ENCODE results near the gene TESK1. TPM values are rescaled to one million over a fixed set of nuclear protein-coding genes. Genes with fewer than 3 reads are reported as not detected.

Gene TESK1
- total RNA-seq, 1 donor from 2014 or later = 28.7 TPM

DNA sequence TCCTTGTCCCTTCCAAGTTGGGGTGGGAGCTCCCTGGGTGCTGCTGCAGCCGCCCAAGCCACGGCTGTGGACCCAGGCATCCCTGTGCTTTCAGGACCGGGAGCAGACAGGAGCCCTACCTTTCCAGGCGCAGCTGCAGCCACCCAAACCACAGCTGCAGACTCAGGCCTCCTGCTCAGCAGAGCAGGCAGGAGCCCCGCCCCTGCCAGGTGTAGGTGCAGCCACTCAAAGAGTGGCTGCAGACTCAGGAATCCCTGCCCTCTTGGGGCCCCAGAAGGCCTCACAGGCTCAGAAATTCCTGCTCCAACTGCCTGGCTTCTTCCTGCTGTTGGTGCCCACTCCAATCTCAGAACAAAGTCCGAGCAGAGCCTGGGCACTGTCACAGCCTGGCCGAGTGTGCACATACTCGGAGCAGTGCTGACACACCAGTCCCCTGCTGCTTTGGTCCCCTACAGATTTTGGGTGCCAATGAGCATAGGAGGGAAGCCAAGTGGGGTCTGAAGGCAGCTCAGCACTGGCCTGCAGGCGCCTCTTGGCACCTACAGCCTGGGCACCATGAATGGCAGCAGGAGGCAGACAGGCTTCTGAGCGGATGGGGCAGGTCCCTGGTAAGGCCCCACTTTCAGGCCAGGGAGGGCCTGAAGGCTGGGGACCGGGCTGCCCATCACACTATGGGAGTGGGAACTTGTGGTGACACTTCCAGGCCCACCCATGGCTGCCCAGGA is 6.0 kb upstream of the TESK1 start:
- H3K4me1 Mint-ChIP-seq (ENCODE audit: low read depth, unreplicated experiment) = peaks cover 5% of the 10 kb centered on the region
- H3K9me3 Mint-ChIP-seq (ENCODE audit: unreplicated experiment) = peaks cover 4% of the 10 kb centered on the region
- no peak overlapping the region for H3K4me3 Mint-ChIP-seq (ENCODE audit: unreplicated experiment)
- no peaks in the 10 kb centered on the region for H3K27me3 Mint-ChIP-seq (ENCODE audit: unreplicated experiment)
- TF ChIP-seq, protein P1, sequence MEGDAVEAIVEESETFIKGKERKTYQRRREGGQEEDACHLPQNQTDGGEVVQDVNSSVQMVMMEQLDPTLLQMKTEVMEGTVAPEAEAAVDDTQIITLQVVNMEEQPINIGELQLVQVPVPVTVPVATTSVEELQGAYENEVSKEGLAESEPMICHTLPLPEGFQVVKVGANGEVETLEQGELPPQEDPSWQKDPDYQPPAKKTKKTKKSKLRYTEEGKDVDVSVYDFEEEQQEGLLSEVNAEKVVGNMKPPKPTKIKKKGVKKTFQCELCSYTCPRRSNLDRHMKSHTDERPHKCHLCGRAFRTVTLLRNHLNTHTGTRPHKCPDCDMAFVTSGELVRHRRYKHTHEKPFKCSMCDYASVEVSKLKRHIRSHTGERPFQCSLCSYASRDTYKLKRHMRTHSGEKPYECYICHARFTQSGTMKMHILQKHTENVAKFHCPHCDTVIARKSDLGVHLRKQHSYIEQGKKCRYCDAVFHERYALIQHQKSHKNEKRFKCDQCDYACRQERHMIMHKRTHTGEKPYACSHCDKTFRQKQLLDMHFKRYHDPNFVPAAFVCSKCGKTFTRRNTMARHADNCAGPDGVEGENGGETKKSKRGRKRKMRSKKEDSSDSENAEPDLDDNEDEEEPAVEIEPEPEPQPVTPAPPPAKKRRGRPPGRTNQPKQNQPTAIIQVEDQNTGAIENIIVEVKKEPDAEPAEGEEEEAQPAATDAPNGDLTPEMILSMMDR (IDR thresholded peaks at IDR 0.05; ENCODE audit: partially characterized antibody, unreplicated experiment) = no peak
- no peak for DNase-seq
- no peak overlapping the region for H3K27ac Mint-ChIP-seq (ENCODE audit: unreplicated experiment)
- H3K36me3 Mint-ChIP-seq (ENCODE audit: unreplicated experiment) = peaks cover 4% of the 10 kb centered on the region

- no peak overlapping the region for H3K4me3 Mint-ChIP-seq (ENCODE audit: unreplicated experiment)
- no peak overlapping the region for H3K27ac Mint-ChIP-seq (ENCODE audit: unreplicated experiment)
- peaks cover 3% of the 10 kb centered on the region for H3K27me3 Mint-ChIP-seq (ENCODE audit: unreplicated experiment)
- peaks cover 7% of the 10 kb centered on the region for H3K9me3 Mint-ChIP-seq (ENCODE audit: unreplicated experiment)
- no peaks in the 10 kb centered on the region for H3K36me3 Mint-ChIP-seq (ENCODE audit: unreplicated experiment)
- TF ChIP-seq, protein P1 (IDR thresholded peaks at IDR 0.05; ENCODE audit: partially characterized antibody, unreplicated experiment) = no peak
- peaks cover 5% of the 10 kb centered on the region for H3K4me1 Mint-ChIP-seq (ENCODE audit: low read depth, unreplicated experiment)
- no peak for DNase-seq
These were observed 5.1 kb upstream of the TESK1 start for GRCh38 chr9:35599763-35600604.

GRCh38 chr9:35603506-35603985 is 1.5 kb upstream of the TESK1 start:
- Mint-ChIP-seq H3K27me3 (ENCODE audit: unreplicated experiment) (peaks cover 6% of the 10 kb centered on the region), H3K36me3 (ENCODE audit: unreplicated experiment) (no peaks in the 10 kb centered on the region), H3K9me3 (ENCODE audit: unreplicated experiment) (peaks cover 10% of the 10 kb centered on the region), H3K4me3 (ENCODE audit: unreplicated experiment) (peak overlapping the region; percentile 99), H3K27ac (ENCODE audit: unreplicated experiment) (peak overlapping the region; percentile 94), H3K4me1 (ENCODE audit: low read depth, unreplicated experiment) (peaks cover 5% of the 10 kb centered on the region)
- no peak for DNase-seq
- TF ChIP-seq, protein P1 (IDR thresholded peaks at IDR 0.05; ENCODE audit: partially characterized antibody, unreplicated experiment) = no peak

GRCh38 chr9:35603986-35604577 is 980 bp upstream of the TESK1 start:
- TF ChIP-seq, protein P1 (IDR thresholded peaks at IDR 0.05; ENCODE audit: partially characterized antibody, unreplicated experiment) = peak; percentile 94

More at GRCh38 chr9:35603986-35604577, 980 bp upstream of the TESK1 start:
- Mint-ChIP-seq H3K27me3 (ENCODE audit: unreplicated experiment) (peaks cover 6% of the 10 kb centered on the region), H3K4me3 (ENCODE audit: unreplicated experiment) (peak overlapping the region; percentile 99), H3K9me3 (ENCODE audit: unreplicated experiment) (peaks cover 10% of the 10 kb centered on the region), H3K27ac (ENCODE audit: unreplicated experiment) (peak overlapping the region; percentile 94), H3K36me3 (ENCODE audit: unreplicated experiment) (no peaks in the 10 kb centered on the region), H3K4me1 (ENCODE audit: low read depth, unreplicated experiment) (peaks cover 5% of the 10 kb centered on the region)
- peak; percentile 99 for DNase-seq

Measured in glutamatergic neuron (in vitro differentiated cells).